RWPE1 (cell line): Measurements from ENCODE around the gene APOBEC3G.

ENCODE experiments used
- CTCF ChIA-PET: fragments of 350-600 bp; sonication (Branson Sonifier 250); formaldehyde crosslinking; extraction: SDS; loops from one replicate; lab custom pipeline; 2021; lab: Yijun Ruan, JAX
- POLR2A ChIA-PET: fragments of 400-600 bp; formaldehyde crosslinking; extraction: SDS; loops from one replicate; lab custom pipeline; 2020; ENCODE audit warnings: antibody characterized with exemption; ENCODE audit not compliant: low non-redundant PET; lab: Yijun Ruan, JAX
- DNase-seq: peaks from one replicate; pipeline ENCODE4 v3.0.0; 2012; ENCODE audit warnings: low spot score
- H3K27ac ChIP-seq: fragments of 450-650 bp; 2 replicates; pipeline ENCODE4 v1.5.1; 2017
- CTCF ChIP-seq: fragments of 450-650 bp; conservative IDR thresholded peaks from 2 replicates; pipeline ENCODE4 v1.5.1; 2017; ENCODE audit warnings: low read depth, mild to moderate bottlenecking

The APOBEC3G gene

DNA sequence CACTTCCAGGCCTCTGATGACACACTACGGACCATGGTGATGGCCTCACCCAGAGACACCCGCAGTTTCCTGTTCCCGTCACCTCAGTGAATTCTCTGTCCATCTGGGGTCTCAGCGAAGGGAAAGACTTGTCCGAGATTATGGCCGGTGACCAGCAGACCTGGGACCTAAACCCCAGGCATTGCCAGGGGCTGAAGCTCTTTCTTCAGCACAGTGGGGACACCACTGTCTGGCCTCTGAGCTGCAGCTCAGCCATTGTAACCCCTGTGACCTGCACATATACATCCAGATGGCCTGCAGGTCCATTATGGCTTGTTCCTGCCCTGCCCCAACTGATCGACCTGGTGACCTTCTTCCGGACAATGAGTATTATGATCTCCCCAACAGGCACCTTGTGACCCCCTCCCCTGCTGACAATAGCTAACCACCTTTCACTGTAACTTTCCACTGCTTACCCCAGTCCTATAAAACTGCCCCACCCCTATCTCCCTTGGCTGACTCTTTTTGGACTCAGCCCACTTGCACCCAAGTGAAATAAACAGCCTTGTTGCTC, 53.2 kb downstream of the APOBEC3G start:
- DNase-seq, result no peak
- H3K27ac ChIP-seq, result no peak overlapping the region
- ChIA-PET CTCF (no interaction called here), POLR2A (no interaction called here)
- no peak for TF ChIP-seq CTCF

DNA sequence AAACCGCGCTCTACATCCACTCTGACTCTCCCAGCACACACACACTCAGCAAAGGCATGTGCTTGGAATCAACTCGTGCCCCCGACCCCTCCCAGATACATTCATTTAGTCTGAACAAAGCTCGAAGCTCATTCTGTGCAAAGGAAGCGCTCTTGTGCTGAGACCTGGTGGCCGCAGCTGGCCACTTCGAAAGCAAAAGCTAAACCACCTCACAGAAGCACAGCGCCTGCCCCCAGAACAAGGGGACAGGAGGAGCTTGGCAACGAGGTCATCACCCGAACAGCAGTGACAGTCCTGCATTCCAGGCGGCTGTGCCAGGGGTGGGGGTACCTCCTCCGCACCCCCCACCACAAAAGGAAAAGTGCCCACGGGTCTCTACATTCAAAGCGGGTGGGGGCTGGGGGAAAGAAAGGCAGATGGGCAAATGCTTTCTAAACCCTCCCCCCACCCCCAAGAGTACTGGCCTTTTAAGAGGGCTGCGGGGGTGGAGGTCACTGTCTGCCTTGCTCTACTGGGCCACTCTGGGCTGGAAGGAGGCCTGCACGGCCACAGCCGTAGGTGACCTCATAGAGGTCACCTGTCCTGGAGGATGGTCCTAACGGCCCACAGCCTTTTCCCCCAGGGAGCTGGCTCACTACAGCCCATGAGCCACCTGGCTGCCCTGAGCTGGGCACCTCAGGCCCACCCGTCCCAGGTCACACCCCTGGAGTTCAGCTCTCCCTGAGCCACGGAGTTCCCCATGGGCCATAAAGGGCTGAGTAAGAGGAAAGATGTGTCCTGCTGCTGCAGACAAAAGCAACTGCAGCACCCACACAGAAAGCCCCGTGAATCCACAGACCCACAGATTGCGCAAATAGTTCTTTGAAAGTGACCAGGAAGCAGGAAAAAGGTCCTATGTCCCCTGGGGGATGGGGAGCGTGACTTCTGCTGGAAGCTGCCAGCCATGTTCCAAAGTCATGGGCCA, 54.1 kb downstream of the APOBEC3G start:
- TF ChIP-seq CTCF, result no peak
- CTCF ChIA-PET, result interaction anchor here (0.6 kb wide), 1 partner anchor 82 kb away, joined by 4 read pairs; no protein-coding TSS in a partner anchor
- H3K27ac ChIP-seq, result no peak overlapping the region
- POLR2A ChIA-PET, result no interaction called here
- DNase-seq, result no peak

DNA sequence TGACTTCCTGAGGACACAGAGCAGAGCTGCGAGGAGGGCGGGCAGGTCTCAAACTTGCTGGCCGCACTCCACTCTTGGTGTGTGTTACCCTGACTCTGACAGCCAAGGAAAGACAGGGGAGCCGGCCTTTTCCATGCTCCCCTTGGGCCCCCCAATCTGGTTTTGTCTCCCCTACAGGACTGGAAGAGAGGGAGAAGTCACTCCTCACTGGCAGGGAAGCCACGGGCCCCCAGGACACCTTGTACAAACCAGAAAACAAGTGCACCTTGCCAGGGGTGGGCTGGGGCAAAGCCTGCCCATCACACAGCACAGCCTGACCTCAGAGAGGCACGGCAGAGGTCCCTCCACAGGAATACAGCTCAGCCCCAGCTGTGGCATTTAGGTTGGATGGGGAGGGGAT, 55.2 kb downstream of the APOBEC3G start:
- POLR2A ChIA-PET, result no interaction called here
- TF ChIP-seq CTCF, result no peak
- CTCF ChIA-PET, result no interaction called here
- no peak overlapping the region for H3K27ac ChIP-seq
- DNase-seq, result no peak

- no peak for DNase-seq
- CTCF ChIA-PET, result no interaction called here
- H3K27ac ChIP-seq, result no peak overlapping the region
- POLR2A ChIA-PET, result no interaction called here
- no peak for TF ChIP-seq CTCF
Measured at GRCh38 chr22:39132871-39133524, 55.9 kb downstream of the APOBEC3G start.

GRCh38 chr22:39133871-39134270, 56.8 kb downstream of the APOBEC3G start:
- CTCF ChIA-PET, result no interaction called here
- DNase-seq, result no peak
- POLR2A ChIA-PET, result no interaction called here
- TF ChIP-seq CTCF, result no peak
- H3K27ac ChIP-seq, result peak overlapping the region; percentile 77

DNA sequence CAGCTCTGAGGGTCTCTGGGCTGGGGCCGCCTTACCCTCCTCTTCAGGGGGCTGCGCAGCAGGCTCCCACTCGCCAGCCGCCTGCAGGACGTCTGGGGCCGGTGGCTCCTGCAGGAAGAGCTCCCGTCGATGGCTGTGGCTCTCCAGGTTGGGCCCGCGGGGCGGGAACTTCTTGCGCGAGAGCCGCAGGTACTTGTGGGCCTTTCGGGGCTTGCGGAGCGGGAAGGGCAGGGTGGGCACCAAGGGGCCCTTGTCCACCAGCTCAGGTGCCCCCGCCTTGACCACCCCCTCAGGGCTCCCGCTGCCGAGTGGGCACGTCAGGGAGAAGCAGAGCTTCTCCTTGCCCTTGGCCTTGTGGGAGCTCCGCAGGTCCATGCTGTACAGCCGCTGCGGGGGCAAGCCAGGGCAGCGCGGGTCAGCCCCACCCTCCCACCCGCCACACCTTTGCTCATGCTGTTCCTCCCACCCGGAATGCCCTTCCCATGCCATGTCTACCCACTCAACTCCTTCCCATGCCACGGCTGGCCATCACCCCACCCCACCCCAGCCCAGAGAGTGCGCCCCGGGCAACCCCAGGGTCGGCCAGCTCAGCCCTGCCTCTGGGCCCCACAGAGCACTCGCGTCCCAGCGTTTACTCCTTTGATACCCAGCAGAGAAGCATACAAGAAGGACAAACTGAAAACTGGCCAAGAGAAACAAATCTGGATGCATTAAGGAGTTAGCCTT, 57.5 kb downstream of the APOBEC3G start:
- TF ChIP-seq CTCF, result no peak
- DNase-seq, result no peak
- ChIA-PET CTCF (no interaction called here), POLR2A (no interaction called here)
- peak overlapping the region; percentile 77 for H3K27ac ChIP-seq
